Measurements from ENCODE around the gene TAF13.
A peak's percentile ranks its signal among the peaks of the same experiment; 100 is the strongest.

Gene TAF13

GRCh38 chr1:109048335-109048734 lies 27.5 kb downstream of the TAF13 start:
- Histone ChIP-seq H3K36me3 (ENCODE audit: control insufficient read depth in 2 of 2, insufficient read depth in 1 of 2, low read length in 2 of 2) (no peaks in the 10 kb centered on the region), H3K27ac (ENCODE audit: extremely low read depth, low read depth, low read length) (no peak overlapping the region), H3K4me3 (ENCODE audit: low read depth, low read length) (no peak overlapping the region), H3K9me3 (ENCODE audit: control insufficient read depth, insufficient read depth, low read depth, low read length) (no peaks in the 10 kb centered on the region), H3K4me1 (ENCODE audit: control insufficient read depth, insufficient read depth, low read length) (no peaks in the 10 kb centered on the region)
- ChIA-PET POLR2A (interaction anchor here (0.8 to 1.2 kb wide), 2 partner anchors 27 to 35 kb away, joined by 3 read pairs; partner anchors contain the start of gene TAF13), CTCF (interaction anchor here (0.5 to 0.6 kb wide), 2 partner anchors 40 to 497 kb away, joined by 3 to 4 read pairs; no protein-coding TSS in a partner anchor)
- TF ChIP-seq ZNF624 (tag by site-specific recombination; IDR thresholded peaks at IDR 0.05) (no peak), ZNF366 (tag by site-specific recombination; conservative IDR thresholded peaks at IDR 0.05) (peak; percentile 90)

GRCh38 chr1:109047339-109047738 lies 28.5 kb downstream of the TAF13 start:
- Histone ChIP-seq H3K9me3 (ENCODE audit: control insufficient read depth, insufficient read depth, low read depth, low read length) (no peaks in the 10 kb centered on the region), H3K4me1 (ENCODE audit: control insufficient read depth, insufficient read depth, low read length) (no peaks in the 10 kb centered on the region), H3K36me3 (ENCODE audit: control insufficient read depth in 2 of 2, insufficient read depth in 1 of 2, low read length in 2 of 2) (no peaks in the 10 kb centered on the region), H3K27ac (ENCODE audit: extremely low read depth, low read depth, low read length) (no peak overlapping the region), H3K4me3 (ENCODE audit: low read depth, low read length) (no peak overlapping the region)
- TF ChIP-seq ZEB2 (tag by site-specific recombination; IDR thresholded peaks at IDR 0.05) (no peak), GLIS1 (tag by site-specific recombination; IDR thresholded peaks at IDR 0.05) (no peak), ZNF362 (tag by site-specific recombination; IDR thresholded peaks at IDR 0.05) (no peak), ZBTB10 (tag by site-specific recombination; IDR thresholded peaks at IDR 0.05) (no peak)
- ChIA-PET POLR2A (interaction anchor here (0.6 kb wide), 1 partner anchor 54 kb away, joined by 4 read pairs; no protein-coding TSS in a partner anchor), CTCF (interaction anchor here (0.8 kb wide), 1 partner anchor 32 kb away, joined by 3 read pairs; no protein-coding TSS in a partner anchor)

- Histone ChIP-seq H3K4me1 (ENCODE audit: control insufficient read depth, insufficient read depth, low read length) (no peaks in the 10 kb centered on the region), H3K9me3 (ENCODE audit: control insufficient read depth, insufficient read depth, low read depth, low read length) (no peaks in the 10 kb centered on the region), H3K4me3 (ENCODE audit: low read depth, low read length) (no peak overlapping the region), H3K27ac (ENCODE audit: extremely low read depth, low read depth, low read length) (no peak overlapping the region), H3K36me3 (ENCODE audit: control insufficient read depth in 2 of 2, insufficient read depth in 1 of 2, low read length in 2 of 2) (no peaks in the 10 kb centered on the region)
- ChIA-PET CTCF (interaction anchor here (0.7 to 0.8 kb wide), 2 partner anchors 31 to 45 kb away, joined by 3 read pairs; no protein-coding TSS in a partner anchor), POLR2A (interaction anchor here (0.6 kb wide), 3 partner anchors 53 to 56 kb away, joined by 3 to 4 read pairs (median 3); no protein-coding TSS in a partner anchor)
- TF ChIP-seq ZNF558 (tag by site-specific recombination; IDR thresholded peaks at IDR 0.05) (no peak), ZNF530 (tag by site-specific recombination; IDR thresholded peaks at IDR 0.05; ENCODE audit: low read depth) (no peak), ZNF521 (tag by site-specific recombination; IDR thresholded peaks at IDR 0.05) (no peak), ZNF423 (tag by site-specific recombination; IDR thresholded peaks at IDR 0.05) (no peak)
Observed at GRCh38 chr1:109046671-109047070, 29.1 kb downstream of the TAF13 start.

- TF ChIP-seq ZNF302 (tag by site-specific recombination; IDR thresholded peaks at IDR 0.05; ENCODE audit: low read depth) (no peak), ZNF664 (tag by site-specific recombination; IDR thresholded peaks at IDR 0.05) (peak; percentile 99), ZNF140 (tag by site-specific recombination; IDR thresholded peaks at IDR 0.05) (no peak)
- Histone ChIP-seq H3K4me3 (ENCODE audit: low read depth, low read length) (no peak overlapping the region), H3K4me1 (ENCODE audit: control insufficient read depth, insufficient read depth, low read length) (no peaks in the 10 kb centered on the region), H3K9me3 (ENCODE audit: control insufficient read depth, insufficient read depth, low read depth, low read length) (no peaks in the 10 kb centered on the region), H3K36me3 (ENCODE audit: control insufficient read depth in 2 of 2, insufficient read depth in 1 of 2, low read length in 2 of 2) (no peaks in the 10 kb centered on the region), H3K27ac (ENCODE audit: extremely low read depth, low read depth, low read length) (no peak overlapping the region)
- ChIA-PET POLR2A (no interaction called here), CTCF (interaction anchor here (0.8 kb wide), 1 partner anchor 43 kb away, joined by 4 read pairs; no protein-coding TSS in a partner anchor)
Observed at GRCh38 chr1:109045595-109045994, 30.2 kb downstream of the TAF13 start.
